GM12878 (cell line): ENCODE measurements around the gene BCL10. TPM values are rescaled to one million over a fixed set of nuclear protein-coding genes. Genes with fewer than 3 reads are reported as not detected.

Experiments
- ATAC-seq: fragments of 200-7000 bp; cut with Tn5 transposase; 3 replicates; pipeline ENCODE4 v1.9.1; 2020; ENCODE audit warnings: mild to moderate bottlenecking, moderate library complexity
- BruUV-seq: library from RNA; stranded (reverse); fragments of 400-500 nt; replicated peaks from 2 replicates; lab custom pipeline; 2021; lab: Mats Ljungman, UMichigan
- CTCF ChIA-PET: fragments of 300-600 bp; sonication (Branson Sonifier 250); formaldehyde crosslinking; extraction: SDS; loops from one replicate; lab custom pipeline; 2021; ENCODE audit warnings: inconsistent platforms; lab: Yijun Ruan, JAX
- POLR2A ChIA-PET: fragments of 350-600 bp; formaldehyde crosslinking; extraction: SDS; loops from one replicate; lab custom pipeline; 2021; ENCODE audit warnings: inconsistent platforms; lab: Charles Lee
- RAD21 ChIA-PET: fragments of 300-600 bp; sonication (Branson Sonifier 250); formaldehyde crosslinking; loops from one replicate; lab custom pipeline; 2023; ENCODE audit warnings: antibody characterized with exemption; ENCODE audit not compliant: unreplicated experiment; lab: Charles Lee
- SMC1A ChIA-PET: fragments of 300-600 bp; sonication (Branson Sonifier 250); formaldehyde crosslinking; loops from one replicate; lab custom pipeline; 2023; ENCODE audit not compliant: unreplicated experiment, uncharacterized antibody; lab: Charles Lee
- DNase-seq: peaks from one replicate; pipeline ENCODE4 v3.0.0-alpha.2; 2011; ENCODE audit warnings: low read depth, low spot score
- FAIRE-seq: peaks from 3 replicates; lab custom pipeline; 2011; peaks lifted over from hg19 to GRCh38; lab: Jason Lieb, UNC
- H2AFZ ChIP-seq: 2 replicates; pipeline ENCODE4 v1.6.0; 2011; ENCODE audit warnings: low read depth, low read length, control low read depth; ENCODE audit not compliant: control insufficient read depth
- H3K27ac ChIP-seq: 2 replicates; pipeline ENCODE4 v1.5.1; 2011; ENCODE audit warnings: control low read depth; ENCODE audit not compliant: control insufficient read depth, insufficient read depth
- H3K27me3 ChIP-seq, 2 experiments: replicated peaks in 1 of 2; 2 replicates each; pipeline versions ENCODE4 v1.6.0 to v1.6.1; 2011; ENCODE audit warnings: low read length in 1 of 2; ENCODE audit not compliant: control insufficient read depth in 2 of 2, insufficient read depth in 2 of 2
- H3K36me3 ChIP-seq, 2 experiments: 2 replicates each; pipeline ENCODE4 v1.5.1; 2011; ENCODE audit warnings: low read length in 1 of 2; ENCODE audit not compliant: control insufficient read depth in 2 of 2, insufficient read depth in 2 of 2
- H3K4me1 ChIP-seq: 2 replicates; pipeline ENCODE4 v1.6.1; 2011; ENCODE audit warnings: mild to moderate bottlenecking, low read length, moderate library complexity, mixed read lengths; ENCODE audit not compliant: control insufficient read depth, insufficient read depth
- H3K4me2 ChIP-seq: 2 replicates; pipeline ENCODE4 v1.6.0; 2011; ENCODE audit warnings: control low read depth; ENCODE audit not compliant: control insufficient read depth, insufficient read depth
- H3K4me3 ChIP-seq: fragments of 200-600 bp; sonication (generic); 2 replicates; pipeline ENCODE4 v1.5.1; 2016
- H3K79me2 ChIP-seq: 2 replicates; pipeline ENCODE4 v1.6.0; 2011; ENCODE audit warnings: low read length; ENCODE audit not compliant: control insufficient read depth, insufficient read depth
- H3K9ac ChIP-seq: 2 replicates; pipeline ENCODE4 v1.8.0; 2011; ENCODE audit warnings: low read length, control low read depth, mixed read lengths; ENCODE audit not compliant: control insufficient read depth, insufficient read depth
- H3K9me3 ChIP-seq: replicated peaks from 3 replicates; pipeline ENCODE4 v1.5.1; 2011; ENCODE audit warnings: mild to moderate bottlenecking, low read length; ENCODE audit not compliant: control insufficient read depth, insufficient read depth
- H4K20me1 ChIP-seq: 2 replicates; pipeline ENCODE4 v1.6.0; 2011; ENCODE audit not compliant: control insufficient read depth, insufficient read depth
- BCL11A ChIP-seq: IDR thresholded peaks from 2 replicates; pipeline ENCODE4 v1.6.1; 2011; ENCODE audit warnings: low read depth, low read length
- BMI1 ChIP-seq: fragments of 450-650 bp; IDR thresholded peaks from 2 replicates; pipeline ENCODE4 v1.6.1; 2016; ENCODE audit warnings: mild to moderate bottlenecking, moderate library complexity, borderline replicate concordance
- CTCF ChIP-seq, 3 experiments: IDR thresholded peaks in 2 of 3; conservative IDR thresholded peaks in 1 of 3; 2 replicates each; pipeline ENCODE4 v1.5.1; 2011; ENCODE audit warnings: low read depth in 3 of 3, low read length in 3 of 3, mild to moderate bottlenecking in 3 of 3, control low read depth in 2 of 3, moderate library complexity in 2 of 3, inconsistent platforms in 1 of 3, mixed read lengths in 1 of 3; ENCODE audit not compliant: control insufficient read depth in 2 of 3, insufficient read depth in 1 of 3; ENCODE audit errors: extremely low read depth in 1 of 3
- ETV6 ChIP-seq, 2 experiments: fragments of 450-650 bp in 1 of 2; IDR thresholded peaks in 1 of 2; conservative IDR thresholded peaks in 1 of 2; 2 replicates each; pipeline ENCODE4 v1.6.1; 2014; ENCODE audit warnings: antibody characterized with exemption in 1 of 2, borderline replicate concordance in 1 of 2, low read depth in 1 of 2, mild to moderate bottlenecking in 1 of 2, moderate library complexity in 1 of 2
- FOS ChIP-seq: IDR thresholded peaks from 3 replicates; pipeline ENCODE4 v1.6.1; 2011; ENCODE audit warnings: borderline replicate concordance; ENCODE audit not compliant: insufficient read length; ENCODE audit errors: extremely low read depth
- HDAC2 ChIP-seq: fragments of 200-600 bp; sonication (generic); IDR thresholded peaks from 2 replicates; pipeline ENCODE4 v1.6.1; 2017
- PML ChIP-seq: IDR thresholded peaks from 2 replicates; pipeline ENCODE4 v1.6.1; 2012; ENCODE audit warnings: low read length, inconsistent platforms
- POLR2AphosphoS2 ChIP-seq: IDR thresholded peaks from 2 replicates; pipeline ENCODE4 v1.6.1; 2011; ENCODE audit warnings: low read depth, mild to moderate bottlenecking, low read length, improper control_type of control experiment, moderate library complexity
- POLR2AphosphoS5 ChIP-seq: IDR thresholded peaks from 2 replicates; pipeline ENCODE4 v1.6.1; 2011; ENCODE audit warnings: mild to moderate bottlenecking, low read length, inconsistent platforms
- RAD51 ChIP-seq: fragments of 450-650 bp; IDR thresholded peaks from 2 replicates; pipeline ENCODE4 v1.6.1; 2016; ENCODE audit warnings: moderate library complexity, mild to moderate bottlenecking, inconsistent platforms
- USF1 ChIP-seq: IDR thresholded peaks from 2 replicates; pipeline ENCODE4 v1.6.1; 2011; ENCODE audit warnings: borderline replicate concordance, low read depth, mild to moderate bottlenecking, moderate library complexity, mixed read lengths, low read length; ENCODE audit not compliant: insufficient read depth; ENCODE audit errors: extremely low read length
- ZBED1 ChIP-seq: IDR thresholded peaks from 2 replicates; pipeline ENCODE4 v1.6.1; 2016; ENCODE audit warnings: borderline replicate concordance
- ZSCAN29 ChIP-seq: fragments of 450-650 bp; IDR thresholded peaks from 2 replicates; pipeline ENCODE4 v1.6.1; 2017; ENCODE audit warnings: mild to moderate bottlenecking, moderate library complexity
- WGBS: methylation state at CpG from one replicate; pipeline ENCODE4 v1.1.6; 2016; ENCODE audit warnings: low lambda C conversion rate; ENCODE audit not compliant: insufficient replicate concordance, insufficient coverage; ENCODE audit errors: missing lambda C conversion rate; 5-methylcytosine and 5-hydroxymethylcytosine counted together
- in situ Hi-C: fragments of 300-500 bp; cut with MboI; formaldehyde crosslinking; loops from 9 replicates; pipeline ENCODE4 v1.14.3; 2018; ENCODE audit warnings: mixed read lengths
- intact Hi-C: fragments of 100-400 bp; cut with micrococcal nuclease; formaldehyde crosslinking; loops from one replicate; pipeline ENCODE4 v1.14.2; 2022; ENCODE audit not compliant: unreplicated experiment
- polyA plus RNA-seq, 11 experiments: library from polyadenylated mRNA; depleted of rRNA in 4 of 11; unstranded in 6 of 11; stranded (reverse) in 5 of 11; fragments of >200 nt; fragmentation: Nextera tagmentation in 4 of 11; fragmentation: Illumina TruSeq in 1 of 11; extraction: Ambion mirVana in 4 of 11; extraction: Trizol in 1 of 11; gene quantifications; 1 replicate in 1 of 11; 2 replicates in 10 of 11; pipeline versions ENCODE4 v1.2.1 to v1.2.3, GENCODE V29; 2011 to 2016; ENCODE audit warnings: inconsistent platforms in 2 of 11, missing spikeins in 2 of 11, low read depth in 1 of 11
- total RNA-seq, 4 experiments: library from RNA; depleted of rRNA in 3 of 4; stranded (reverse); fragments of >200 nt in 3 of 4; fragmentation: Illumina TruSeq in 1 of 4; extraction: Trizol in 1 of 4; gene quantifications; 2 replicates each; pipeline versions ENCODE4 v1.2.1 to v1.2.3, GENCODE V29; 2013 to 2021

The BCL10 gene
- total and polyA plus RNA-seq, 10 of the 15 experiments (the other 5 are each of a cell fraction or from before 2014, with no cell fraction given), result 10.6 to 35.2 (median 19.5) TPM

- SMC1A ChIA-PET, result no interaction called here
- ATAC-seq (no peak), FAIRE-seq (no peak), DNase-seq (no peak)
- RAD21 ChIA-PET, result no interaction called here
- intact Hi-C loops (no loop called here), in situ Hi-C loops (no loop called here)
- CTCF ChIA-PET, result interaction anchor here (1.6 to 3.6 kb wide), 3 partner anchors 9 to 14 kb away, joined by 3 to 11 read pairs (median 6); partner anchors contain the start of gene C1orf52
- POLR2A ChIA-PET, result no interaction called here
- Histone ChIP-seq H3K9ac (no peak overlapping the region), H3K27ac (no peak overlapping the region), H3K9me3 (no peaks in the 10 kb centered on the region; the same call in 2 of the 3 replicates), H3K27me3 (no peaks in the 10 kb centered on the region), H3K4me3 (no peak overlapping the region), H2AFZ (no peak overlapping the region), H3K4me1 (no peaks in the 10 kb centered on the region), H3K4me2 (no peak overlapping the region), H3K79me2 (no peaks in the 10 kb centered on the region), H3K36me3 (no peaks in the 10 kb centered on the region), H4K20me1 (no peaks in the 10 kb centered on the region)
- WGBS, result 94% methylated on average over 1 of the region's 1 CpG
- TF ChIP-seq USF1, result no peak
- TF ChIP-seq RAD51, result no peak
- TF ChIP-seq PML, result no peak
- no peak for TF ChIP-seq ZSCAN29
- TF ChIP-seq CTCF (IDR thresholded peaks at IDR 0.05 in 2 of 3, conservative IDR thresholded peaks at IDR 0.05 in 1 of 3; ENCODE audit: control insufficient read depth in 2 of 3, extremely low read depth in 1 of 3, insufficient read depth in 1 of 3, low read depth in 3 of 3, low read length in 3 of 3), result no peak
- no peak for TF ChIP-seq HDAC2
- no peak for TF ChIP-seq FOS
- no peak for TF ChIP-seq BMI1
- no peak for TF ChIP-seq ETV6 (conservative IDR thresholded peaks at IDR 0.05 in 1 of 2, IDR thresholded peaks at IDR 0.05 in 1 of 2; ENCODE audit: borderline replicate concordance in 1 of 2, low read depth in 1 of 2)
- TF ChIP-seq BCL11A, result no peak
- no peak for TF ChIP-seq ZBED1
- no peak for TF ChIP-seq POLR2AphosphoS5
- no peak for TF ChIP-seq POLR2AphosphoS2
- BruUV-seq, result no TSS peak
Measured at GRCh38 chr1:85245456-85245855, 31.0 kb downstream of the BCL10 start.
